NOMO-1 treated with dmso at 0.1 percent for 144 hours (cell line): Measurements from ENCODE around the gene BAD.
A peak's percentile ranks its signal among the peaks of the same experiment; 100 is the strongest.

Source experiments
- DNase-seq: peaks from one replicate; lab custom pipeline; 2025; ENCODE audit not compliant: unreplicated experiment; lab: John Stamatoyannopoulos, UW

The BAD gene

DNA sequence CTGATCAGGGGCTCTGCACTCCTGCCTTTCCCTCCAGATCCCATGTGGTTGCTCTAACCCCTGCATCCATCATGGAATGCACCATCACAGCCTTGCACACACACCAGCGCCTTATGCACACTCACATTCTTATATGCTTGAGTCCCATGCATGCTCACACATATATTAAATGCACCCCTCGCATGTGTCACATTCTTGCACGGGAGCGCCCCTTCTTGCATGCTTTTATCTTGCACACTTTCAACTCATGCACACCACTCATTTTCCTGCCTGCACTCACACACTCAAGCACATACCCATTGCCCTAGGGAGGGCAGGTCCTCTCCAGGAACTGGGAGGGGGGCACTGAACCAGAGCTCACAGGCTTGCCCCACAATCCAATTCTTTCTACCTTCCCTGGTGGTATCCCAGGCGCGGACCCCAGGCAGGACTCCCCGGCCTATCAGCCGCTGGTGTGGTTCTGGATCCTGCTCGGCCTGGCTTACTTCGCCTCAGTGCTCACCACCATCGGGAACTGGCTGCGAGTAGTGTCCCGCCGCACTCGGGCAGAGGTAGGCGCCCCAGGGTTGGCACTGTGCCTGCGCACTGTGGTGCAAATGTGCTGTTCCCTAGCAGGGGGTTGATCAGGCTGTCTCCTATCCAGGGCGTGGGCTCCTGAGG, 13.4 kb upstream of the BAD start:
- no peak for DNase-seq

DNA sequence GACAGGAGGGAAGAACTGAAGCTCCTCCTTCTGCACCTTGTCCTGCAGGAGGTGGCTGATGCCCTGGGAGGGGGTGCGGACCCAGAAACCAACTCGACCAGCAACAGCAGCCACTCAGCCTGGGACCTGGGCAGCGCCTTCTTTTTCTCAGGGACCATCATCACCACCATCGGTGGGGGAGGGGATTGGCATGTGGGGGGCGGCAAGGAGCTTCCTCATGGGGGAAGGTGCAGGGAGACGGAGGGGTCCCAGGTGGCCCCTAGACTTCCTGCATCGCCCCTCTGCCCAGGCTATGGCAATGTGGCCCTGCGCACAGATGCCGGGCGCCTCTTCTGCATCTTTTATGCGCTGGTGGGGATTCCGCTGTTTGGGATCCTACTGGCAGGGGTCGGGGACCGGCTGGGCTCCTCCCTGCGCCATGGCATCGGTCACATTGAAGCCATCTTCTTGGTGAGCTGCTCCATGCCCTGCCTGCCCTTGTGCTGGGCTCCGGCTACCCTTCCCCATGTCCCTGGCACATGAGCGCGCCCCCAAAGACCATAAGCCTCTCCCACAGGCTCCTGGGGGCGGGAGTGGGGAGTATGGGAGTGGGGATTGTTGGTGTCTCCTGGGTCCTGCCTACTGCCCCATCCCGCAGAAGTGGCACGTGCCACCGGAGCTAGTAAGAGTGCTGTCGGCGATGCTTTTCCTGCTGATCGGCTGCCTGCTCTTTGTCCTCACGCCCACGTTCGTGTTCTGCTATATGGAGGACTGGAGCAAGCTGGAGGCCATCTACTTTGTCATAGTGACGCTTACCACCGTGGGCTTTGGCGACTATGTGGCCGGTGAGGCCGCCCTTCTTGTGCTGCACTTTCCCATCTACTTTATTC, 12.6 kb upstream of the BAD start:
- DNase-seq = no peak

GRCh38 chr11:64296236-64296635, 11.8 kb upstream of the BAD start:
- no peak for DNase-seq

DNA sequence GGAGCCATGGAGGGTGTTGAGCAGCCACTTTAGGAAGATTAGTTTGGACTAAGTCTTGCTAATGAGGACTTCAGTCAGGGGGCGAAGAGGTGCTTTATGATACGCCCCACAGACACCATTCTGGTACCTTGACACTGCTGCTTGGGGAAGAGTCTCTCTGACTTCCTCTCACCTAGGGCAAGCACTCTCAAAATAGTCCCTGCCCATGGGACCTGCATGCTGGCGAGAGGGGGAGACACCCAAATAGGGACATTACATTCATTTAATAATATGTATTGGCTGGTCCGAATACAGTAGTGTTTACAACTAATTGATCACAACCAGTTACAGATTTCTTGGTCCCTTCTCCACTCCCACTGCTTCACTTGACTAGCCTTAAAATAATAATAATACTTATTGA, 11.3 kb upstream of the BAD start:
- DNase-seq = no peak

- no peak for DNase-seq
Observed at GRCh38 chr11:64294774-64295173, 10.3 kb upstream of the BAD start.

DNA sequence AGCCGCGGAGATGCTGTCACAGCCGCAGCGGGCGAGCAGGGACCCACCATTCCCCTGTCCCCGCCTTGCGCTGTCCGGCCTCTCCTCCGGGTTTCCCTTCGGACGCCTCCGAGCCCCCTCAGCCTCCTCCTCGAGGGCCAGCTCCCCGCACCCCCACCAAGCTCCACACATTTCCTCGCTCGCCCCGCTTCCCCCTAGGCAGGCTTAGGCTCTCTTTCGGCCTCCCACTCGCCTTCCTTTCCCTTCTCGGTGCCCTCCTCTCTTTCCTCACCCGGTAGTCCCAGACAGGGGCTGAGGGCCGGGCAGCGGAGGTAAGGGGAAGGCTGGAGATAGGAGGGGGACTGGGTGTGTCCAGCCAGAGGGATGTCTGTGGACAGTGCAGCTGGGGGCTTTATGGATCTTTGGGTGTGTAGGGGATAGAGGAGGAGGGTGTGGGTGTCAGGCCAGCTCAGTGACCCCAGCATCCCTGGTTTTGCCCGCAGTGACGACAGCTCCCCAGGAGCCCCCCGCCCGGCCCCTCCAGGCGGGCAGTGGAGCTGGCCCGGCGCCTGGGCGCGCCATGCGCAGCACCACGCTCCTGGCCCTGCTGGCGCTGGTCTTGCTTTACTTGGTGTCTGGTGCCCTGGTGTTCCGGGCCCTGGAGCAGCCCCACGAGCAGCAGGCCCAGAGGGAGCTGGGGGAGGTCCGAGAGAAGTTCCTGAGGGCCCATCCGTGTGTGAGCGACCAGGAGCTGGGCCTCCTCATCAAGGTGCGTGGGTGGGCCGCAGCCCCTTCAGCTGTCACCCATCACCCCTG, 8.2 kb upstream of the BAD start:
- DNase-seq = no peak

GRCh38 chr11:64291752-64292459, 7.4 kb upstream of the BAD start:
- no peak for DNase-seq

- no peak for DNase-seq
Observed at GRCh38 chr11:64291262-64291751, 6.8 kb upstream of the BAD start, which contains the start of gene KCNK4. KCNK4 (plus strand) TSS chr11:64291302; CDS start chr11:64293019, 1,717 bp downstream.

- no peak for DNase-seq
Observed at GRCh38 chr11:64290352-64291261, 6.1 kb upstream of the BAD start.

DNA sequence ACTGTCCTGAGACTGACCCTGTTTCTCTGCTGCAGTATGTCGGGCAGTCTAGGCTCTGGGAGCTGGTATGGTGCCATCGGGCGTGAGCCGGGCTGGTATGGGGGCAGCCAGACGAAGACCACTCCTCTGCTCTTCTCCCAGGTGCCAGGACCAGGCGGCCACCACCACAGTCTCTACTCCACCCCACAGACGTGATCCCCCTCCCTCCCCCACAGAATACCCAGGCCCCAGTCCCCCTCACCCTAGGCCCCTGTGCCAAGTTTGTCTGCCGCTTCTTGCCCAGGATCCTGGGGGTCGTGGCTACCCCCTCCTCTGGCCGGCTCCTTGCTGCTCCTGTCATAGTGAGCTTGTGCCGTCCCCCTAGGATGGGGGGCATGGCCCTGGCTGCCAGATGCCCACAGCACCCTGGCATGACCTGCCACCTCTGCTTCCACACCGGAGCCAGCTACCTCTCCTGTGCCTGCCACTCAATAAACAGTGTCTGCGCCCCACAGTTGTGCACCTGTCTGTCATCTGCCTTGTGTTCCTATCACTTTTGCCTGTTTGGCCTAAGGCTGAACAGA, 4.6 kb upstream of the BAD start:
- no peak for DNase-seq

GRCh38 chr11:64288353-64288750, 3.9 kb upstream of the BAD start:
- DNase-seq = no peak

- no peak for DNase-seq
Observed at GRCh38 chr11:64287676-64288352, 3.3 kb upstream of the BAD start.

DNA sequence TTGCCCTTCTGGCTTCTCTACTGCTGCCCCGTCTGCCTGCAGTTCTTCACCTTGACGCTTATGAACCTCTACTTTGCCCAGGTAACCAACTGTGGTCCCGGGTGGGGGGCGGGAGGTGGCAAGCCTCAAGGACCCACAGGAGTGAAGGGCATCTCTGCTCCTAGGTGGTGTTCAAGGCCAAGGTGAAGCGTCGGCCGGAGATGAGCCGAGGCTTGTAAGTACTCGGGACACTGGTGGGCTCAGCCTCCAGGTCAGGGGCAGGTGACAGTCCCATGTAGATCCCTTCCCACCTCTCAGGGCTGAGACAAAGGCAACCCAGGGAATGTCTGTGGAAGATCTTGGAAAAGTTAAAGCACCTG, 2.3 kb upstream of the BAD start:
- DNase-seq = no peak

- DNase-seq = no peak
Observed at GRCh38 chr11:64285885-64286800, 1.7 kb upstream of the BAD start.

- DNase-seq = peak; percentile 69
Observed at GRCh38 chr11:64284962-64285884, 758 bp upstream of the BAD start, which contains the start of gene GPR137. GPR137 (plus strand) TSS chr11:64285848; CDS start chr11:64286525, 677 bp downstream.

DNA sequence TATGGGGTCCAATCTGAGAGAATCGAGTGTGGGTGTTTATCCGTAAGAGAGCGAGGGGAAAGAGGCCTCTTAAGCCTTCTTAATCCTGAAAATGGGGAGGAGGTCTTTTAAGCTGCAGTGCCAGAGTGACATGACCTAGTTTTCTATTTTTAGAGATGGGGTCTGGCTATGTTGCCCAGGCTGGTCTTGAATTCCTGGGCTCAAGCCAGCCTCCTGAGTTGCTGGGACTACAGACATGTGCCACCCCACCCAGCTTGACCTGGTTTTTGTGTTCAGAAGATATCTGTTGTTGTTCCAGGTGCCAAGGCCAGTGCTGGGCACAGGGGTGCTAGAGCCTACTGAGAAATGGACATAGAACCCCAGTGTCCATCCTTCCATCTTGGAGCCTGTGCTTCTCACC, 1.4 kb downstream of the BAD start:
- no peak for DNase-seq
